GM12878 (cell line): ENCODE data around the gene KIF17.

Source experiments
- CTCF ChIP-seq, 3 experiments: IDR thresholded peaks in 2 of 3; conservative IDR thresholded peaks in 1 of 3; 2 replicates each; pipeline ENCODE4 v1.5.1; 2011; ENCODE audit warnings: low read depth in 3 of 3, low read length in 3 of 3, mild to moderate bottlenecking in 3 of 3, control low read depth in 2 of 3, moderate library complexity in 2 of 3, inconsistent platforms in 1 of 3, mixed read lengths in 1 of 3; ENCODE audit not compliant: control insufficient read depth in 2 of 3, insufficient read depth in 1 of 3; ENCODE audit errors: extremely low read depth in 1 of 3
- HDAC2 ChIP-seq: fragments of 200-600 bp; sonication (generic); IDR thresholded peaks from 2 replicates; pipeline ENCODE4 v1.6.1; 2017
- WRNIP1 ChIP-seq: IDR thresholded peaks from 2 replicates; pipeline ENCODE4 v1.6.1; 2011; ENCODE audit warnings: low read depth, low read length, improper control_type of control experiment, borderline replicate concordance

- TF ChIP-seq CTCF (IDR thresholded peaks at IDR 0.05 in 2 of 3, conservative IDR thresholded peaks at IDR 0.05 in 1 of 3; ENCODE audit: control insufficient read depth in 2 of 3, extremely low read depth in 1 of 3, insufficient read depth in 1 of 3, low read depth in 3 of 3, low read length in 3 of 3) (no peak), WRNIP1 (no peak), HDAC2 (no peak)
Observed at GRCh38 chr1:20728371-20729154, 10.8 kb upstream of the KIF17 start.
